ENCODE data around the gene TXLNG. TPM values are rescaled to one million over a fixed set of nuclear protein-coding genes. Genes with fewer than 3 reads are reported as not detected.

Gene TXLNG
- total and polyA plus RNA-seq, 2 of the 13 experiments (the other 11 are each of a cell fraction or from before 2014, with no cell fraction given), result 13.1 to 15.5 TPM

GRCh38 chrX:16870095-16870861, 84.0 kb downstream of the TXLNG start, which contains the start of gene RBBP7 (continued):
- TF ChIP-seq ZBTB40 (IDR thresholded peaks at IDR 0.05), result no peak
- no peak for TF ChIP-seq ZBTB40 (CRISPR knock-in tag; IDR thresholded peaks at IDR 0.05)
- TF ChIP-seq ZNF235 (CRISPR knock-in tag; IDR thresholded peaks at IDR 0.05; ENCODE audit: borderline replicate concordance), result peak; percentile 65; the same call in 1 of the 2 replicates
